Cardiac fibroblast (primary cell): Measurements from ENCODE around the gene TAS2R39.

Experiments used
- DNase-seq, 2 donors: peaks; one replicate each; pipeline versions ENCODE4 v3.0.0 to v3.0.0-alpha.2; 2010; ENCODE audit warnings: low read depth in 2 of 2
- H3K4me3 ChIP-seq, 2 donors: replicated peaks in 1 of 2; 1 replicate in 1 of 2; 2 replicates in 1 of 2; pipeline ENCODE4 v1.5.1; 2011; ENCODE audit warnings: low read depth in 2 of 2, low read length in 2 of 2, mild to moderate bottlenecking in 2 of 2, moderate library complexity in 1 of 2
- CTCF ChIP-seq: IDR thresholded peaks from one replicate; pipeline ENCODE4 v1.5.1; 2011; ENCODE audit warnings: low read depth, mild to moderate bottlenecking, low read length, inconsistent platforms

The TAS2R39 gene

GRCh38 chr7:143216151-143216550 is 32.9 kb downstream of the TAS2R39 start:
- peak in 1 of 2 donors; percentile 68 for DNase-seq
- TF ChIP-seq CTCF, result no peak
- no peak overlapping the region for H3K4me3 ChIP-seq

- no peak for TF ChIP-seq CTCF
- no peak for DNase-seq
Observed at GRCh38 chr7:143216686-143217085, 33.5 kb downstream of the TAS2R39 start.

GRCh38 chr7:143217806-143218205 is 34.6 kb downstream of the TAS2R39 start:
- no peak for DNase-seq
- TF ChIP-seq CTCF, result no peak
- no peak overlapping the region for H3K4me3 ChIP-seq

More at GRCh38 chr7:143216686-143217085, 33.5 kb downstream of the TAS2R39 start:
- H3K4me3 ChIP-seq, result no peak overlapping the region

GRCh38 chr7:143221286-143221685 is 38.1 kb downstream of the TAS2R39 start:
- TF ChIP-seq CTCF, result no peak
- no peak overlapping the region for H3K4me3 ChIP-seq
- no peak for DNase-seq

- TF ChIP-seq CTCF, result no peak
- H3K4me3 ChIP-seq, result no peak within 1 kb of the TSS
- DNase-seq, result no peak
Observed at GRCh38 chr7:143221737-143222136, 38.5 kb downstream of the TAS2R39 start, which contains the start of gene TAS2R40. TSS of gene TAS2R40 (plus strand) at chr7:143222037. CDS start at chr7:143222079, 42 bp downstream.

- H3K4me3 ChIP-seq, result no peak overlapping the region
- no peak for DNase-seq
- no peak for TF ChIP-seq CTCF
Observed at GRCh38 chr7:143222782-143223181, 39.6 kb downstream of the TAS2R39 start.

- DNase-seq, result no peak
- no peak for TF ChIP-seq CTCF
- H3K4me3 ChIP-seq, result no peak overlapping the region
Observed at GRCh38 chr7:143223784-143224183, 40.6 kb downstream of the TAS2R39 start.
